ENCODE measurements around the gene TRPC6. TPM values are rescaled to one million over a fixed set of nuclear protein-coding genes. Genes with fewer than 3 reads are reported as not detected.

The TRPC6 gene
- total RNA-seq, 1 experiment from 2014 or later = 1.3 TPM

- TF ChIP-seq ZNF138 (CRISPR knock-in tag; conservative IDR thresholded peaks at IDR 0.05) (no peak), AFF4 (CRISPR knock-in tag; IDR thresholded peaks at IDR 0.05; ENCODE audit: borderline replicate concordance) (no peak), ZNF263 (CRISPR knock-in tag; IDR thresholded peaks at IDR 0.05; ENCODE audit: low read depth) (no peak), SMAD4 (CRISPR knock-in tag; IDR thresholded peaks at IDR 0.05) (no peak), FOXJ3 (CRISPR knock-in tag; IDR thresholded peaks at IDR 0.05; ENCODE audit: borderline replicate concordance) (no peak), TP53 (CRISPR knock-in tag; IDR thresholded peaks at IDR 0.05) (no peak), MYBL2 (CRISPR knock-in tag; IDR thresholded peaks at IDR 0.05) (no peak), JUN (CRISPR knock-in tag; IDR thresholded peaks at IDR 0.05) (no peak), MXD4 (CRISPR knock-in tag; IDR thresholded peaks at IDR 0.05; ENCODE audit: borderline replicate concordance) (no peak), ZNF219 (CRISPR knock-in tag; IDR thresholded peaks at IDR 0.05; ENCODE audit: borderline replicate concordance) (no peak), ATF6 (CRISPR knock-in tag; IDR thresholded peaks at IDR 0.05) (no peak), CBFB (CRISPR knock-in tag; IDR thresholded peaks at IDR 0.05; ENCODE audit: low read depth) (no peak), OVOL2 (CRISPR knock-in tag; IDR thresholded peaks at IDR 0.05; ENCODE audit: borderline replicate concordance) (no peak), NFATC4 (CRISPR knock-in tag; IDR thresholded peaks at IDR 0.05) (no peak), ZBTB21 (CRISPR knock-in tag; IDR thresholded peaks at IDR 0.05; ENCODE audit: borderline replicate concordance) (no peak), ZSCAN18 (CRISPR knock-in tag; IDR thresholded peaks at IDR 0.05) (no peak), TCF7 (CRISPR knock-in tag; IDR thresholded peaks at IDR 0.05; ENCODE audit: low read depth) (no peak)
- TF ChIP-seq, protein P1, sequence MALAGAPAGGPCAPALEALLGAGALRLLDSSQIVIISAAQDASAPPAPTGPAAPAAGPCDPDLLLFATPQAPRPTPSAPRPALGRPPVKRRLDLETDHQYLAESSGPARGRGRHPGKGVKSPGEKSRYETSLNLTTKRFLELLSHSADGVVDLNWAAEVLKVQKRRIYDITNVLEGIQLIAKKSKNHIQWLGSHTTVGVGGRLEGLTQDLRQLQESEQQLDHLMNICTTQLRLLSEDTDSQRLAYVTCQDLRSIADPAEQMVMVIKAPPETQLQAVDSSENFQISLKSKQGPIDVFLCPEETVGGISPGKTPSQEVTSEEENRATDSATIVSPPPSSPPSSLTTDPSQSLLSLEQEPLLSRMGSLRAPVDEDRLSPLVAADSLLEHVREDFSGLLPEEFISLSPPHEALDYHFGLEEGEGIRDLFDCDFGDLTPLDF (CRISPR knock-in tag; IDR thresholded peaks at IDR 0.05) = no peak
- TF ChIP-seq, protein P2, sequence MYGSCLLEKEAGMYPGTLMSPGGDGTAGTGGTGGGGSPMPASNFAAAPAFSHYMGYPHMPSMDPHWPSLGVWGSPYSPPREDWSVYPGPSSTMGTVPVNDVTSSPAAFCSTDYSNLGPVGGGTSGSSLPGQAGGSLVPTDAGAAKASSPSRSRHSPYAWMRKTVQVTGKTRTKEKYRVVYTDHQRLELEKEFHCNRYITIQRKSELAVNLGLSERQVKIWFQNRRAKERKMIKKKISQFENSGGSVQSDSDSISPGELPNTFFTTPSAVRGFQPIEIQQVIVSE (CRISPR knock-in tag; IDR thresholded peaks at IDR 0.05; ENCODE audit: borderline replicate concordance) = no peak
- Mint-ChIP-seq H3K9me3 (peaks cover 2% of the 10 kb centered on the region), H3K36me3 (no peaks in the 10 kb centered on the region), H3K4me1 (0 out of 2 replicates have a peak, but pooled peaks cover 5% of the 10 kb centered on the region), H3K27ac (no peak overlapping the region), H3K27me3 (ENCODE audit: low read depth) (no peaks in the 10 kb centered on the region), H3K4me3 (no peak overlapping the region)
- CTCF ChIA-PET = interaction anchor here (0.6 kb wide), 1 partner anchor 600 kb away, joined by 4 read pairs; no protein-coding TSS in a partner anchor
- DNase-seq (ENCODE audit: low spot score) = no peak
- POLR2A ChIA-PET = no interaction called here
- no peak for ATAC-seq
Observed at GRCh38 chr11:101407324-101407723, 176.5 kb downstream of the TRPC6 start.

Small RNAs within 50 kb of the gene (microRNA-seq; reads per million reads assigned to microRNA genes)
- not detected for gene MIR3920 (ENCODE audit: borderline number of aligned reads)

Measured in WTC11 (cell line).